Measurements from ENCODE around the gene ZEB1. TPM values are rescaled to one million over a fixed set of nuclear protein-coding genes. Genes with fewer than 3 reads are reported as not detected.

Gene ZEB1
- total RNA-seq, 1 donor from 2014 or later: 38.8 TPM

GRCh38 chr10:31515116-31515515 lies 196.1 kb downstream of the ZEB1 start:
- no peaks in the 10 kb centered on the region for H3K4me1 ChIP-seq
- Mint-ChIP-seq H3K36me3 (peaks cover 11% of the 10 kb centered on the region), H3K9me3 (no peaks in the 10 kb centered on the region), H3K27me3 (ENCODE audit: insufficient read depth, low read depth) (no peaks in the 10 kb centered on the region), H3K27ac (no peak overlapping the region), H3K4me1 (no peaks in the 10 kb centered on the region), H3K4me3 (no peak overlapping the region)
- no peaks in the 10 kb centered on the region for H3K27me3 ChIP-seq
- no peak overlapping the region for H3K27ac ChIP-seq
- TF ChIP-seq CTCF (IDR thresholded peaks at IDR 0.05): no peak
- no peak for TF ChIP-seq EZH2phosphoT487 (IDR thresholded peaks at IDR 0.05)
- no peak for TF ChIP-seq EZH2 (IDR thresholded peaks at IDR 0.05)
- no peak overlapping the region for H2AFZ ChIP-seq (replicated peaks)
- H3K36me3 ChIP-seq: peaks cover 1% of the 10 kb centered on the region
- no peak overlapping the region for H3K9ac ChIP-seq
- H3K4me3 ChIP-seq: no peak overlapping the region
- no peak for DNase-seq (ENCODE audit: low spot score)
- no peaks in the 10 kb centered on the region for H3K9me3 ChIP-seq (ENCODE audit: low read depth)
- H4K20me1 ChIP-seq (ENCODE audit: low read depth): no peaks in the 10 kb centered on the region
- H3K4me2 ChIP-seq: no peak overlapping the region
- H3F3A ChIP-seq (ENCODE audit: low read depth): no peaks in the 10 kb centered on the region
- no peaks in the 10 kb centered on the region for H3K79me2 ChIP-seq (ENCODE audit: low read depth)

- H3K36me3 ChIP-seq: peaks cover 4% of the 10 kb centered on the region
- no peaks in the 10 kb centered on the region for H3K4me1 ChIP-seq
- no peak overlapping the region for H3K4me3 Mint-ChIP-seq
- H3K9me3 Mint-ChIP-seq: no peaks in the 10 kb centered on the region
- no peaks in the 10 kb centered on the region for H3K4me1 Mint-ChIP-seq
- no peak overlapping the region for H3K4me3 ChIP-seq
- H3K27me3 ChIP-seq: no peaks in the 10 kb centered on the region
- H3K27ac Mint-ChIP-seq: no peak overlapping the region
- no peak overlapping the region for H3K9ac ChIP-seq
- no peak overlapping the region for H3K4me2 ChIP-seq
- H3K27ac ChIP-seq: no peak overlapping the region
- no peaks in the 10 kb centered on the region for H3K79me2 ChIP-seq (ENCODE audit: low read depth)
- no peaks in the 10 kb centered on the region for H3K9me3 ChIP-seq (ENCODE audit: low read depth)
- H3F3A ChIP-seq (ENCODE audit: low read depth): no peaks in the 10 kb centered on the region
- H3K36me3 Mint-ChIP-seq: peaks cover 15% of the 10 kb centered on the region
- no peaks in the 10 kb centered on the region for H4K20me1 ChIP-seq (ENCODE audit: low read depth)
- TF ChIP-seq EZH2phosphoT487 (IDR thresholded peaks at IDR 0.05): no peak
- TF ChIP-seq CTCF (IDR thresholded peaks at IDR 0.05): no peak
- TF ChIP-seq EZH2 (IDR thresholded peaks at IDR 0.05): no peak
- H3K27me3 Mint-ChIP-seq (ENCODE audit: insufficient read depth, low read depth): no peaks in the 10 kb centered on the region
- no peak overlapping the region for H2AFZ ChIP-seq (replicated peaks)
- no peak for DNase-seq (ENCODE audit: low spot score)
These were observed 196.9 kb downstream of the ZEB1 start for GRCh38 chr10:31515819-31516402.

- Histone ChIP-seq H3K79me2 (ENCODE audit: low read depth) (no peaks in the 10 kb centered on the region), H3K36me3 (peaks cover 4% of the 10 kb centered on the region), H4K20me1 (ENCODE audit: low read depth) (no peaks in the 10 kb centered on the region), H3K4me2 (no peak overlapping the region), H2AFZ (replicated peaks) (no peak overlapping the region), H3K4me1 (no peaks in the 10 kb centered on the region), H3K4me3 (no peak overlapping the region), H3K9ac (no peak overlapping the region), H3F3A (ENCODE audit: low read depth) (no peaks in the 10 kb centered on the region), H3K27ac (no peak overlapping the region), H3K27me3 (no peaks in the 10 kb centered on the region), H3K9me3 (ENCODE audit: low read depth) (no peaks in the 10 kb centered on the region)
- peaks cover 2% of the 10 kb centered on the region for H3K27me3 Mint-ChIP-seq (ENCODE audit: insufficient read depth, low read depth)
- TF ChIP-seq EZH2phosphoT487 (IDR thresholded peaks at IDR 0.05): no peak
- no peak for TF ChIP-seq EZH2 (IDR thresholded peaks at IDR 0.05)
- TF ChIP-seq CTCF (IDR thresholded peaks at IDR 0.05): no peak
- DNase-seq (ENCODE audit: low spot score): no peak
- H3K27ac Mint-ChIP-seq: no peak overlapping the region
- no peaks in the 10 kb centered on the region for H3K4me1 Mint-ChIP-seq
- peaks cover 34% of the 10 kb centered on the region for H3K36me3 Mint-ChIP-seq
- no peak overlapping the region for H3K4me3 Mint-ChIP-seq
- no peaks in the 10 kb centered on the region for H3K9me3 Mint-ChIP-seq
These were observed 202.2 kb downstream of the ZEB1 start for GRCh38 chr10:31520986-31521831.

Measured in neural progenitor cell (in vitro differentiated cells).